Bronchial epithelial cell (primary cell): Measurements from ENCODE around the gene CHRM2. TPM values are rescaled to one million over a fixed set of nuclear protein-coding genes. Genes with fewer than 3 reads are reported as not detected.

Experiments used
- DNase-seq: peaks from one replicate; pipeline ENCODE4 v3.0.0-alpha.2; 2010; ENCODE audit warnings: low read depth
- FAIRE-seq: peaks from 2 replicates; lab custom pipeline; 2011; peaks lifted over from hg19 to GRCh38; lab: Jason Lieb, UNC
- H3K27me3 ChIP-seq: 2 replicates; pipeline ENCODE4 v1.5.1; 2011; ENCODE audit warnings: low read length; ENCODE audit not compliant: control insufficient read depth, insufficient read depth
- H3K36me3 ChIP-seq: 2 replicates; pipeline ENCODE4 v1.5.1; 2011; ENCODE audit warnings: low read length; ENCODE audit not compliant: control insufficient read depth, insufficient read depth
- H3K4me3 ChIP-seq: 2 replicates; pipeline ENCODE4 v1.5.1; 2011; ENCODE audit warnings: mild to moderate bottlenecking, low read depth, low read length, control low read depth
- CTCF ChIP-seq: IDR thresholded peaks from 2 replicates; pipeline ENCODE4 v1.5.1; 2011; ENCODE audit warnings: mild to moderate bottlenecking, moderate library complexity, low read length, control low read depth, inconsistent platforms; ENCODE audit not compliant: insufficient read depth, severe bottlenecking
- total RNA-seq: library from RNA; depleted of rRNA; stranded (reverse); fragments of >200 nt; gene quantifications from 2 replicates; pipeline ENCODE4 v1.2.1, GENCODE V29; 2014

CHRM2 gene
- total RNA-seq, 1 donor from 2014 or later, result 0.26 TPM

- H3K4me3 ChIP-seq, result no peak overlapping the region
- no peaks in the 10 kb centered on the region for H3K27me3 ChIP-seq
- H3K36me3 ChIP-seq, result no peaks in the 10 kb centered on the region
- TF ChIP-seq CTCF, result no peak
- no peak for FAIRE-seq
- no peak for DNase-seq
Observed at GRCh38 chr7:137045573-137045972, 177.1 kb downstream of the CHRM2 start.

GRCh38 chr7:137069249-137069963 lies 201.0 kb downstream of the CHRM2 start:
- no peak for DNase-seq
- no peaks in the 10 kb centered on the region for H3K36me3 ChIP-seq
- no peak overlapping the region for H3K4me3 ChIP-seq
- H3K27me3 ChIP-seq, result no peaks in the 10 kb centered on the region
- no peak for FAIRE-seq
- no peak for TF ChIP-seq CTCF
